Islet precursor cell (in vitro differentiated cells): Measurements from ENCODE around the gene CALD1.

ENCODE experiments used
- DNase-seq: peaks from one replicate; pipeline ENCODE4 v3.0.0-alpha.2; 2018

Gene CALD1, protein sequence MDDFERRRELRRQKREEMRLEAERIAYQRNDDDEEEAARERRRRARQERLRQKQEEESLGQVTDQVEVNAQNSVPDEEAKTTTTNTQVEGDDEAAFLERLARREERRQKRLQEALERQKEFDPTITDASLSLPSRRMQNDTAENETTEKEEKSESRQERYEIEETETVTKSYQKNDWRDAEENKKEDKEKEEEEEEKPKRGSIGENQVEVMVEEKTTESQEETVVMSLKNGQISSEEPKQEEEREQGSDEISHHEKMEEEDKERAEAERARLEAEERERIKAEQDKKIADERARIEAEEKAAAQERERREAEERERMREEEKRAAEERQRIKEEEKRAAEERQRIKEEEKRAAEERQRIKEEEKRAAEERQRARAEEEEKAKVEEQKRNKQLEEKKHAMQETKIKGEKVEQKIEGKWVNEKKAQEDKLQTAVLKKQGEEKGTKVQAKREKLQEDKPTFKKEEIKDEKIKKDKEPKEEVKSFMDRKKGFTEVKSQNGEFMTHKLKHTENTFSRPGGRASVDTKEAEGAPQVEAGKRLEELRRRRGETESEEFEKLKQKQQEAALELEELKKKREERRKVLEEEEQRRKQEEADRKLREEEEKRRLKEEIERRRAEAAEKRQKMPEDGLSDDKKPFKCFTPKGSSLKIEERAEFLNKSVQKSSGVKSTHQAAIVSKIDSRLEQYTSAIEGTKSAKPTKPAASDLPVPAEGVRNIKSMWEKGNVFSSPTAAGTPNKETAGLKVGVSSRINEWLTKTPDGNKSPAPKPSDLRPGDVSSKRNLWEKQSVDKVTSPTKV

DNA sequence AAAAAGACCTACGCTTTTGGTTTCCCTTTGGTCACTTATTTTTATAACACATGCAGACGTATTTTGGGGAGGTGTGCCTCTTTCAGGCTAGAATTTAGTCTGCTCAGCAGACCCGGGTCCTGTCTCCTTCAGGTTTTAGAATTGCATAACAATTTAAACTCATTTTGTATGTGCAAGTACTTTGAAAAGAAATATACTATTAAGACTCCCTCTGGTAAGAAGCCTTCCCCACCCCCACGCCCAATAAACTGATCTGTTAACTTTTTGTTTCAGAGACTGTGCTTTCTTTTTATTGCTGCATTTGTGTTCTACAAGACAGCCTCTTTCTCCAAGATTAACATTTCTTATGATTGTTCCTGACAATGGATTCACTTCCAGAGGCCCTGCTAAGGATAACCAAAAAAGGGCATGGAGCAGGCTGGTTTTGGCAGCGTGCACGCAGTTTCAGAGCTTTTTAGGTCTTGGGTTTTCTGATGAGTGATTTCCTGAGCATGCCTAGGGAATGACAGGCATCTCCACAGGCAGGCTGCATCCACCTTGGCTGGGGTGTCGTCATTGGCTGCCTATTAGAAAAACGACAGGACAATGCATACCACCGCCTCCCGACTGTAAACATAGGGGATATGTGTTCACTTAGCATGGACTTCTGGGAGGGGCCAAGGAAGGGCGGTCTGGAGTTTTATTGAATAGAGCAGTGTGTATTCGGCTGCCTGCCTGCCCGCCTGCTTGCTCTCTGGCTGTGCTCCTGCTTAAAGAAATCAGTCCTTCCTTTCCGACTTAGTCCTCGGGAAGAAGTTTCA is at the start of gene CALD1:
Gene CALD1 (plus strand): TSS at position 694 of the 800 bp plus-strand sequence. CDS start 88,100 bp downstream, outside the sequence.
- peak; percentile 100 for DNase-seq

DNA sequence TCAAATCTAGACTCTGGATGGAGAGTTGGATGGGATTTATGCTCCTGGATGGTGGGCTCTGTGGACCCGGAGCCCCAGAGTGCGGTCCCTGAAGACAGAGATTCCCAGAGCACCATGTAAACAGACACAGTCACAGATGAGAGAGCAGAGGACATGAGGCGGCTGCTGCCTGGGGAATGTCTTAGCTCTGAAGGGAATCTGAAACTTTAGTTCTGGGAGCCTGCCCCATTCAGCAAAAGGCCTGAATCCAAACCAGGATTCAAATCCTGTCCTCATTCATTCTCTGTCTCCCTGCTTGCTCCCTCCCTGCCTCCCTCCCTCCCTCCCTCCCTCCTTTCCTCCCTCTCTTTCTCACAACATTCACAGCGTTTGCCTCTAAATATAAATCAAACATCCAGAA is 49.5 kb upstream of the CALD1 start:
- no peak for DNase-seq

DNA sequence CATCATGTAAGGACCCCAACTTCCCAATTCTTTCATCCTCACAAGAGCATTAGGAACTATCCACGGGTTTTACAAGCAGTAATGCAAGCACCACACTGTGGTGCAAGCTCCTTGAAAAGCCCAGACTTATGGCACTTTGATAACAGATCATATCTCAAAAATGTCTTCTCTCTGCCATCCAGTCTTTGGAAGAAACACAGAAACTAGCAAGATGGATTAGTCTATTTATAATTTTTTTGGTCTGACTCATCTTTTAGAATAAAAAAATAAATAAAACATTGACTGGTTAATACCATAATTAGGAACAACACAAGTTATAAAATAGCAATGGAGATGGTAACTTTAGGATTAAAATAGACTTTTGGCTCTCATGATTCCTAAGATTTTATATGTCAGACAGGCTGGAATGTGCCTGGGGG is 49.0 kb upstream of the CALD1 start:
- DNase-seq: no peak

DNA sequence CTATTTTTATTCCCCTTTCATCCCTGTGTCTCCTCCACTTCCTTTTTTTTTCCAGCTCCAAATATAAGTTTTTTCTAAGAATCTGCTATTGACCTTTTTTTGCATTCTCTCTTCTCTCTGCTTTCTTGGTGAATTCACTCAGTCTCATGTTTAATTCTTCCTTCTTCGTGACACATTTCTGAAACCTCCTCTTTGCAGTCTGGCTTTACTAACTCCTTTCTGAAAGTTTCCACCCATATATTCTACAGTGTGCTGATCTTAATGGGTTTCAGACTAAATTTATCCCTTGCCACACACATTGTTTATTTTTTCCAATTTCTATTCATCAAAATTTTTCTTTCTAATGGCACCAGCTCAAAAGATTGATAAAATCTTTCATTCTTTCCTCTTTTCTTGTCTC is 47.8 kb upstream of the CALD1 start:
- DNase-seq: no peak

DNA sequence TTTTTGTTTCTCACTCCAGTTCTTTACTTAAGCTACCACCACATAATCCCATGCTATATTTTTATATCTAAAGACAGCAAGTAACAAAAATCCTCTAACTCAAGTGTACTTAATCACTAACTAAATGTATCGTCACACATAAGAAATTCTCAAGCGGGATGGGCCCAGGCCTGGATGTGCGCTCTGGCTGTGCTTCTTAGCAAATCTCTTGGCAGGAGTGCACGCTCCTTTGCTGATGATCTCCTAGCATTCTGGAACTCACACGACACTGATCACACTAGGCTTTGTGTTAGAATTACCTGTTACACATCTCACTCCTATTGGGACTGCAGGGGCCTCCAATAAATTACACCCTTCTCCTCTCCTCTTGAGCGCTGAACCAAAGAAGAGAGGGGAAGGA is 46.7 kb upstream of the CALD1 start:
- DNase-seq: no peak

DNA sequence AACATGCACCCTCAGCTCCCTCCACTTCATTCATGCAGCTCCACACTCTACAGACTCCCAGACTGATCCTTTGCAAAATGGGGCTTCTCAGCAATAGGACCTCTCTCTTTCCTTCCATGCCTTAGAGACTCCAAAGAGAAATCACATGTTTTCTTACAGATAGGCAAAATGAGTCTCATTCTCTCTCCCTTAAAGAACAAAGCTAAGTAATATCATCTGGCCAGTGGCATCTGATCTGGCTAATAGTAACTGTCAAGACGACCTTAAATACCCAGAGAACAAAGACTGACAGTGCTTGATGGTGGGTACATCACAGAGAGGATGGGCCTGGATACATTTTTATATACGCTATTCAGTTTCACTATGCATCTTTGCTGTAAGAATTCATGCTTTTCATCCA is 43.1 kb upstream of the CALD1 start:
- no peak for DNase-seq

DNA sequence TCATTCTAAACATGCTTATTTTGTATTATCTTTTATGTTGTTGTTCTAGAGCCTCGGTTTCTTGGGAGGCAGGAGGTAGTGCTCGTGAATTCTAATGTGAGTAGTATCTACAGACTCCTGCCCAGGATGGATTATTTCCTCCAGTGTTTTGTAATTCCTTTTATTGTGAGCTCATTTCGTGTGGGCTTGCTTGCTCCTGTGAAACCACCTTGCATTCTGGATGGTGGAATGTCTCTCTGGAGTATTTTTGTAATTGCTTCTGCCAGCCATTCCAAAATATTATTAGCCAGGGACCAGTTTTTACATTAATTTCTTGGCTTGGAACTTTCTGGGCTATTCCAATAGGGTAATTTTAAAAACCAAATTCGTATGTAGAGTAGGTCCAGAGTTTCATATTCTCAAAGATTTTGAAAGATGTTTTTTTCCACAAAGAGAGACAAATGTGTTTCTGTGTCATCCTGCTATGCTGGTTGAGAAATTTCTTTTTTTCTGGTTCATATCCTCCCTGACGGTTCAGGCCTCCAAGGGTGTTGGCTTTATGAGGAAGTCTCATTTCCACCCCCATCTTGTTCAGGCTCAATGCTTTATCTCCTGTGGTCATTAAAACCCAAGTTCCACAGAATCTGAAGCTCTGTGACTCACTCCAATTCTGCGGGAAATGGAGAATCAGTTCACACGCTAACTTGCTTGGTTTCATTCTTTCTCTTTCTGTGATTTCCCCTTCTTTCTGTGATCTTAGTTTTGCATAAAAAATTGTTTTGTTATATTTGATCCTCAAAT is 41.7 kb upstream of the CALD1 start:
- DNase-seq: no peak

DNA sequence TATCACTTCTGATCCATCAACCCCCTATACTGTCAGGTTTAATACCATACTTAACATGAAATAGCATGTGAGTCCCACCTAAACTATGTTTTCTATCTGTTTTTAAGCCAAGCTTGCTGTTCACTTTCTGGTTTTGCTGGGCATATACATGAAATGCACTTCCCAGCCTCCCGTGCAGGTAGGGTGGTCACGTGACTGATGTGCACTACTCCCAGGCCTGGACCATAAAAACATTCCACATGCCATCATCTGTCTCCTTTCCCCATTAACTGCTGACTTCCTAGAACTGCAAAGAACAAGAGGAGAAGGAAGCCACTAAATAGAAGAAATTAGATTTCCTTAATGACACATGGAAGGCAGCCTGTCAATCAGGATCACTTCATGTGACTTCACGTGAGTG is 40.1 kb upstream of the CALD1 start:
- no peak for DNase-seq

DNA sequence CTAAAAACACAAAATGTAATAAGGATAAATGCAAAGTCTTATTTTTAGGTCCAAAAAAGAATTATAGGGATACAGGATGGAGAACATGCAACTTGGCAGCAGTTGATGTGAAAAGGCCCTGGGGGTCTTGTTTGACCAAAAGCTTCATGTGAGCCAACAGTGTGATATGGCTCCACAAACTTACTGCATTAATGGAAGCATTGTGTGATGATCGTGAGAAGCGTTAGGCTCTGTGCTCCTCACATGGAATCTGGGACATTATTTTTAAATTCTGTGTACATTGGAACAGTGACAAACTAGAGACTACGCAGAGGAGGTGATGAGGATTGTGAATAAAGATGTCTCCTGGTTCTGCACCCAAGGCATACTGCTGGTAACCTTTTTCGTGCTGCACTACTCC is 39.1 kb upstream of the CALD1 start:
- no peak for DNase-seq

DNA sequence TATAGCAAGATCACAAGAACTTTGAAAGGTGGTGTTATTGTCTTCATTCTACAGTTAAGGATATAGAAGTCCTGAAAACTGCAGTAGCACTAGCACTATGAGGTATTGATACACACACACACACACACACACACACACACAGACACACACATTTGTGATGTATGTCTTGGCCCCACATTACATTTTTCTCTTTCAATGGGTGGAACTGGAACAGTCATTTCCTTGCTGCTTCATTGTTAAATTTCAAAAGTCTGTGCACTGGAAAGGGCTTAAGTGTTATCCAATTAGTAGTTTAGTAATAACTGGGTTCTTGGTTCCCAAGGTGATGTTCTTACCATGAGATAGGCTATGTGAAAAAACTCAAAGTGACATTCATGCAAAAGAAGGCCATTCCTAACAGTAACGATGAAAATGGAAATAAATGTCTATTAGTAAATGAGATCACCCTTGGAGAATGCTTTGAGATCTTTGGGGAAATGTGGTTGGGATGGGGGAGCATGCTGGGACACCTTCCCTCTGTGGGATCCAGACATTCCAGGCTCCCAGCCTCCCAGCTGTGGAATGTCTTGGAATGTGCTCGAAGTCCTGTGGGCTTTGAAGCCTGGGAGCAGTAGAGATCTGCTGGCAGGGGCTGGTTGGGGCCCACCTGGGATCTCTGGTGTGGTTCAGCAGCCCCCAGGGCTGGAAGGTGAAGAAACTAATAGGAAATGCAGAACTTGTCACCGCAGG is 37.4 kb upstream of the CALD1 start:
- DNase-seq: peak; percentile 99

DNA sequence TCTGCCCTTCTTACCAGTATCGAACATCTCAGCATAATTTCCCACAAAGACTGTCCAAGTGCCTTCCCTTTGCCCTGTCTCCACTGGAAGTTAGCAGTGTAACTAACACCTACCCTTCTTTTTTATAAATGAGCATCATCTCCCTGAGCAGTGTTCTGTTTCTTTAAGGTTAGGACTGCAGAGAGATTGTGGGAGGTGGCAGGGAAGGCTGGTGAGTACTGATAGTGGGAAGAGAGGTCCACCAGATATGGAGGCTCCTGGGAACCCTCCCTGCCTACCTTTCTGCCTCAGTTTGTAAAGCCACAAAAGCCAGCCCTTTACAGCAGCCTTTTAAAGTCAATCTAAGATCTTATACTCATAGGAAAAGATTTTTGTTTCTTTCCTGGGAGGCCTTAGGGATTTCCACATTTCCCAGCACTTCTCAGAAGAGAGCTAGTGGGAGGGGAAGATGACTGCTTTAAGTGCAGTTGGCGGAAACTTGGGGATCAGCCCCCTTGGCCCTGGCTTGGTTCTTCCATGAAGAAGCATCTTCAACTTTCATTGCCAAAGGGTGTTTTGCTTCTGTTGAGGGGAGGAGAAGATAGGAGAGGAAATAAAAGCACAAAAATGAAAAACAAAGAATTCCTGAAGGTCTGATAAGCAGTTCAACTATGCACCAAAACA is 36.6 kb upstream of the CALD1 start:
- no peak for DNase-seq

DNA sequence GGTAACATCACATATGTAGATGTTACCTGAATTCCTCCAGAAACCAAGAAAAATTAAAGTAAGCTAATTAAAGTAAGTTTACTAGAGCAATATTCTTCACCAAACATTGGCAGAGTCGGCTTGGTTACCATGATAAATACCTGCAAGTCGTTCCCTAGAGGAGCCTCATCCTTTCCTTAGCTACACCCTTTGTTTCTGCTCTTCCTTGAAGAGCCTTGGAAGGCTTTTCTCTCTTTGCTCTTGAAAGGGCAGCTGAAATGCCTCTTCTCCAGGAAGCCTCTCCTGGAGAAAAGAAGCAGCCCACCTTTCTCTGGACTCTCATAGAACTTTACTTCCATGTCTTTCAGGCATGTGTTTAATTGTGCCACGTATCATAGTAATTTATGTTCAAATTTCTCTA is 34.9 kb upstream of the CALD1 start:
- DNase-seq: no peak

DNA sequence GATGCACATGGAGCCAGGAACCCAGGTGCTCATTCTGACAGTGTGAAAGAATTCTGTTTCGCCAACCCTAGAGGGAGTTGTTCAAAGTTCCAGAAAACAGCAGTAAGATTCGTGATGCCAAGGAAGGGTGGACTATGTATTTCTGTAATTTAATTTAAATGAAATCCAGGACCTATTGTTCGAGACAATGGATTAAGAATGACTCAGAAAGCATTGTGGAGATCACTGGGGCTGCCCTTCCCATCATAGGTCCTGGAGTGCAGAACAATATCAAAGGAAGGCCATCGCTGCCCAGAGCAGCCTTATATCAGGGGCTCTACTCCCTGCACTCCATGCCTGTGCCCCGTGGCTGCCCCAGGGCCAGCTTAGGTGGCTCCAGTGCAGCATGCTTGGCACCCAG is 32.1 kb upstream of the CALD1 start:
- no peak for DNase-seq

DNA sequence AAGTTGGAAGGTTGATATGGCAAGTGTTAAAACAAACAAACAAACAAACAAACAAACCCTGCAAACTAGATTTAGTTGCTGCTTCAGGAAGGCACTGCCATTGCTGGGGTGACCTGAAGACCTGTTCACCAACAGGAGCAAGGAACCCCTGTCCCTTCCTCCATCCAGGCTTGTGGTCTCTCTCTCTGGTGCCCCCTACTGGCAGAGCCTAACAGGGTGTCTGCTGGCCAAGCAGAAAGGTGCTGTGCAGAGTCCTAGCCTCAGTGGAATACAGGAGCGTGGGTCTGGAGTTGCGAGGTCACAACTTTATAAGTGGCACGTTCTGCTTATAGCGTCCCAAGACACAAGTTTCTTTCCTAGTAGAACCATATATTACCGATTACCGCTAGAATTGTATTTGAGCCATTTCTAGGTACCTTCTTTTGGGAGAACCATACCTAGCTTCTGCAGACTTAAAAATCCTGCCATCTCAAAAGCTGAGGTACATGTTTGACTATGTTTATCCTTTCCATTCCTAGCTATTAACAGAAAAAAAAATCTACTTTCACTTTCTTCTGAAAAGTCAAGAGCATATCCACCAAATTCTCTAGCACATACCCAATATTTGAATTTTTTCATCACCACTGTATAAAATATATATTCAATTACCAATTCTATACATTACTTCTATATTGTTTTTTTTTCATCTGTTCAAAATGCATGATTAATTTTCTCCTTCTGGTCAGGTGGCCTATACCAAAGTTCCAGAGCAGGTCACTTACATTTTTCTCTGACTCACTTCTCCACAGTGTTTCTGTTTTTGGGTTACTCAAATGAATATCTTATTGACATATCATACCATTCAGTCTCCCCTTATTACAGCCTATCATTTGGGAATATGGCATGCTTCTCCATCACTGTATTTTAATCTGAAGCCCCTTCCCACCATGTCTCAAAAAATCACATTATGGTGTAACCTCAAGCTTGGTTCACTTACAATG is 29.1 kb upstream of the CALD1 start:
- DNase-seq: peak; percentile 82

DNA sequence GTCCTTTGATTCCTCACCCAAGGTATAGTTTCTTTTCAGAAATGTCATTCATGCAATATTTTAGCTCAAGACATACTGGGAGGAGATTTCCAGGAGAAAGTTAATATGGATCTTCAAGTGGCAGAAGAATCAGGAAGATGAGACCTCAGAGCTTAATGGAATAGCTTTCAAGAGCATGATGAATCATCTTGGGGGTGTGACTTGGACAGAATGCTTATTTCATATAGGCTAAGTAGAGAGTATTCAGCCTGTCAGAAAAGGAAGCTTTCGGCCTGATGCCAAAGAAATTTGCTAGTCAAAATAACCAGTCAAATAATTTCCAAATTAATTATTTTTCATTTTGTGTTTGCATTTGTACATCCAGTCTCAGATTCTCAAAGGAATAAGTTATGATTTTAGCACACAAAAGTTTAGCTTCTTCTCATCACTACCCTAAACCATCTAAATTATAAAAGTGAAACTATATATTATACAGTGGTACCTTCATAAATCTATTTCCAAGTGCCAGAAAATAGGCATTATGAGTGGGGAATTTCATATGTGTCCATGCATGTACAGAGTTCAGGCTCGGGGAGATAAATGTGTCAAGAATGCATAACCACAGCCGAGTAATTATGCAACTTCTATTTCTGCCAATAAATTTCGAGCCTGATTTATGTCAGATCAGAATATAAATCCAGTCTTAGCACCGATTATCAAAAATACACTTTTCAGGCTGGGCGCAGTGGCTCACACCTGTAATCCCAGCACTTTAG is 27.3 kb upstream of the CALD1 start:
- DNase-seq: no peak

DNA sequence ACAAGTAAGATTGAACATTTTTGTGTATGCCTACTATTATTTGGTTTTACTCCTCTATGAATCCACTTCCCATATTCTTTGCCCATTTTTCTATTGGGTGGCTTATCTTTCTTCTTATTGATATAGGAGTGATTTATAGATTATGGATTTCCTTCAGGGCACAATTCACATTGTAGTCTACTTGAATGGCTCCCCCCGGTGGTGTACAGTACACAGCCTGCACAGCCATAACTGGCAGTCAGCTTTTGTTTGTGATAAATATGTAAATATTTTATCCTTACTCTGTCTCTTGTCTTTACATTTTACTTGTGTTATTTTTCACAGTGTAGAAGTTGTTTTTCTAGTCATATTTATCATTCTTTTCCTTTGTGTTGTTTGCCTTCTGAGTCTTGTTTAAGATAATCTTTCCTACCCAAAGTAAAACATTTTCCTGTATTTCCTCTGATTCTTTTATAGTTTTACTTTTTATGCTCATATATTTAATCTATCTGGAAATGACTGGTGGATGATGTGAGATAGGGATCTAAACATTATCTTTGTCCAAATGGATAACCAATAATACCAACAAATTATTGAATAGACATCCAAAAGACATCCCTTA is 23.9 kb upstream of the CALD1 start:
- no peak for DNase-seq

DNA sequence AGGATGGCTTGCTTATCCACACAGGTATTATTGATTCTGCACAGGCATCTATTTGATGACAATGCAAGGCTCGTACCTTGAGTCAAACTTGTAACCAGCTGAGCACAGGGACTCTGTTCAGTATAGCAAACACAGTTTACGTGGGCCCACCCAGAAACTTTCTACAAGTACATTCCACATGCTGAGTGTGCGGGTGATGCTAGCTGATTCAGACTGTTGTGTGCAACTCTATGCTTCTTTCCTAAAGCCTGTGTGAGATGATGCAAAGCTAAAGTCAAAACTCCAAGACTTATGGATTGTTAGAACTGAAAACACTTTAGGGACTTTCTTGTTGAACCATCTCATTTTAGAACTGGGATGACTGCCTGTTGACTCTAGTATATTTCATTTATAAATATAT is 21.5 kb upstream of the CALD1 start:
- no peak for DNase-seq

DNA sequence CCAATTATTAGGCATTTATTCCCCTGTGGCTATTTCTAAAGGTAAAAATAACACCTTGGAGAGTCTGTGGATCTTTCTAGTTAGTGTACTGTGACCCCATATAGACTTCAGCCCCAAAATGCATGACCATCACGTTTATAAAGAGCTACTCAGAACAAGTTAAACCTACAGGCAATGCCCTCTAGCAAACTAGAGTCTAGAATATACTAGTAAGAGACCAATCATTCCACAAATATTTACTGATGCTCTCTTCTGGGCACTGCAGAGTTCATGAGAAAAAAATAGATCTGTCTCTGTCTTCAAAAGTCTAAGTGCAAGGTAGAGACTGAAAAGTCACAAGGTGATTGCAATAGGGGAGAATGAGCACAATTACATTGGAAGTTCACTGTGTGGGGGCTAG is 20.5 kb upstream of the CALD1 start:
- DNase-seq: no peak

DNA sequence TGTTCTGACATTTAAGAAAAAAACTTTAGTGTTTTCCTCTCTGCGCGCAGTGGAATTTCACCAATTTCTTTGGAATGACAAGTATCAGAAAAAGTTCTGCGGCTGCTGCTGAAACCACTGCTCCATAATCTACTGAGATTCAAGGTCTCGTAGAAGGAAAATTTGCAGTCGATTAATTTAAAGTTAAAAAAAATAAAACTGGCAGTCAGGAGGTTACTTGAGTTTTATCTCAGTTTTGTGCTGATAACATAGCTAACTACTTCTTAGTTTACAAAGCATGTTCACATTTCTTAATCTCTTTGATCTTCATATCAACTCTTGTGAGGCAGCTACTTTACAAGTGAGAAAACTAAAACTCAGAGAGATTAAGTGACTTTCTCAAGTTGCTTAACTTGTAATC is 18.2 kb upstream of the CALD1 start:
- no peak for DNase-seq
